ENCODE measurements around the gene PACC1. TPM values are rescaled to one million over a fixed set of nuclear protein-coding genes. Genes with fewer than 3 reads are reported as not detected.

The PACC1 gene
- total RNA-seq, 4 donors from 2014 or later = 2.4 to 16.0 (median 8.8) TPM

DNA sequence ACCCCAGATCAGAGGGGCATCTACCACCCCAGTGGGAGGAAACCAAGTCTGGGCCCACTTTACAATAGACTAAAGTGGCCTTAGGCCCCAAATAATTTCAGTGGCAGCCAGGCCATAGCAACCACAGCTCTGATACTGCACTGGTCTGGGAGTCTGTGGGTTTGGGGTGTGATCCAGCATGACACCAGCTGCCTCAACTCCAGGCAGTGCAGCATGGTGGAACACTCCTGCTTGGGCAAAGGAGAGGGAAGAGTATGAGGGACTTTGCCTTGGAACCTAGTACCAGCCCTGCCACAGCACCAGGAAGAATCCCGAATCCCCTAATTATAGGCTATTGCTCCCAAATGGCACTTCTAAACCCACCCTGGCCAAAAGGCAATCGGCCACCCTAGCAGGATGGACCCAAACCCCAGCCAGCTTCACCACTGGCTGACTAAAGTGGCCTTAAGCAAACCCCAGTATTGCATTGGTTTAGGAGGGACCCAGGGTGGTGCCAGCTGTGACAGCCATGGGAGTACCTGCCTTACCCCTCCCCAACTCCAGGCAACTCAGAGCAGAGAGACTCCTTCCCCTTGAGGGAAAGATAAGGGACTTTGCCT is 47.1 kb downstream of the PACC1 start:
- TF ChIP-seq, protein P1, sequence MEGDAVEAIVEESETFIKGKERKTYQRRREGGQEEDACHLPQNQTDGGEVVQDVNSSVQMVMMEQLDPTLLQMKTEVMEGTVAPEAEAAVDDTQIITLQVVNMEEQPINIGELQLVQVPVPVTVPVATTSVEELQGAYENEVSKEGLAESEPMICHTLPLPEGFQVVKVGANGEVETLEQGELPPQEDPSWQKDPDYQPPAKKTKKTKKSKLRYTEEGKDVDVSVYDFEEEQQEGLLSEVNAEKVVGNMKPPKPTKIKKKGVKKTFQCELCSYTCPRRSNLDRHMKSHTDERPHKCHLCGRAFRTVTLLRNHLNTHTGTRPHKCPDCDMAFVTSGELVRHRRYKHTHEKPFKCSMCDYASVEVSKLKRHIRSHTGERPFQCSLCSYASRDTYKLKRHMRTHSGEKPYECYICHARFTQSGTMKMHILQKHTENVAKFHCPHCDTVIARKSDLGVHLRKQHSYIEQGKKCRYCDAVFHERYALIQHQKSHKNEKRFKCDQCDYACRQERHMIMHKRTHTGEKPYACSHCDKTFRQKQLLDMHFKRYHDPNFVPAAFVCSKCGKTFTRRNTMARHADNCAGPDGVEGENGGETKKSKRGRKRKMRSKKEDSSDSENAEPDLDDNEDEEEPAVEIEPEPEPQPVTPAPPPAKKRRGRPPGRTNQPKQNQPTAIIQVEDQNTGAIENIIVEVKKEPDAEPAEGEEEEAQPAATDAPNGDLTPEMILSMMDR (IDR thresholded peaks at IDR 0.05; ENCODE audit: low read depth) = no peak

DNA sequence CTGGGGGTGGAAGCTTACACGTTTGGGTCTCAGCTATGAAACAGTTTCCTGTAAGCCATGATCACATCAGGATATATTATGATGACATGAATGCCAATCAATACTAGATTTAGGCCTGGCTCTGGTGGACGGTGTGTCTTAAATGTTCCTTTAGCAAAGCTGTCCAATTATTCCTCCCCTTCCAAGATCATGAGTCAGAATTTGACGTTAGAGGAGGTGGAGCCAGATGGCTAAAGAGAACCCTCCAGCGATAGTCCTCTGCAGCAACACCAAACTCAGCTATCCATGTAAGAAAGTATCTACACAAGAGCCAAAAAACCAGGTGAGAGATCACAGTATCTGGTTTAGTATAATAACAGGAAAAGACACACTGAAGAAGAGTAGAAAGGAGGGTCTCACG is 47.8 kb downstream of the PACC1 start:
- TF ChIP-seq, protein P1 (IDR thresholded peaks at IDR 0.05; ENCODE audit: low read depth) = no peak

DNA sequence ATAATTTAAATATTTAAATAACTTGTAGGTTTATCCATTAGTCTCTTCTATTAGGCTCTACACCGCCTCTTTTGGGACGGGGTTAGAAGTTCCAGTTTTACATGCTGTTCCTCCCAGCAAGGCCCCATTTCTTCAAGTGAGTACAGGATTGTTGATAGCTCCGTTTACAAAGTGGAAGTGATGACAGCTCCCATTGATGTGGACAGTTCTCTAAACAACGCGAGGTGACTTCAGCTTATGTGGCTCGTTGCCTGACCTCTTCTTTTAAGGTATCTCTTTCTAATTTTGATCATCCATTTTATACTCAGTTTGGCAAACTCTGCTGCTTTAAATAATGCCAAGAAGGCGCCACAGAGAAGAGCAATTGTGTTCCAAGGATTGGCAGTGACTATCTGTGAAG is 49.7 kb downstream of the PACC1 start:
- TF ChIP-seq, protein P1 (IDR thresholded peaks at IDR 0.05; ENCODE audit: low read depth) = no peak

DNA sequence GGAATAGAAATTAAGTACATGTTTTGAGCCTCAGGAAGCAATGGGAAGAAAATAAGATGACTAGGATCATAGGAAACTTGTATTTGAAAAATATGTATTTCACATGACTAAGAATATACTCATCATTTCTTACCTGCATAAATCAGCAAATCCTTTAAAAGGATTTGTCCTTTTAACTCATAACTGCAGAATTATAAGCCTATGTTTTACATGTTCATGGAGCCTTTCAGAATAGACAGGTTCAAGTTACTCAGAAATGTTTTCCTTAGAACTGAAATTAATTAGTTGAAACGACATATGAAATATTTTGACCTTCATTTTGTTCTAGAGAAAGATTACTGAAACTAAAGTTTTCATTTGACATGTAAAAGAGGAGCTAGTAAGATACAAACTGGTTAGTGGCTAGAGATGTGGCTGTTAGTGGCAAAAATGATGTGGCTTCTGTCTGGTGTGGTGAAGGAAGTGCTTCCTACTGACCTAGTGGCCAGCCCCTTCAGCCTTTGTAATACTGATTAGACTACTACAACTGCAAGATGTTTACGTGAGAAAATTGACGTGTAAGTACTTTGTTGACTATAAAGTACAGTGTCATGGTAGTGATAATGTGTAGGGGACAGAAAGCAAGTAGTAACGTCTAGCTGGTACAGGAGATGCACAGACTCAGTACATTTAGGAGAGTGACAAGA is 54.7 kb downstream of the PACC1 start:
- TF ChIP-seq, protein P1 (IDR thresholded peaks at IDR 0.05; ENCODE audit: low read depth) = no peak

DNA sequence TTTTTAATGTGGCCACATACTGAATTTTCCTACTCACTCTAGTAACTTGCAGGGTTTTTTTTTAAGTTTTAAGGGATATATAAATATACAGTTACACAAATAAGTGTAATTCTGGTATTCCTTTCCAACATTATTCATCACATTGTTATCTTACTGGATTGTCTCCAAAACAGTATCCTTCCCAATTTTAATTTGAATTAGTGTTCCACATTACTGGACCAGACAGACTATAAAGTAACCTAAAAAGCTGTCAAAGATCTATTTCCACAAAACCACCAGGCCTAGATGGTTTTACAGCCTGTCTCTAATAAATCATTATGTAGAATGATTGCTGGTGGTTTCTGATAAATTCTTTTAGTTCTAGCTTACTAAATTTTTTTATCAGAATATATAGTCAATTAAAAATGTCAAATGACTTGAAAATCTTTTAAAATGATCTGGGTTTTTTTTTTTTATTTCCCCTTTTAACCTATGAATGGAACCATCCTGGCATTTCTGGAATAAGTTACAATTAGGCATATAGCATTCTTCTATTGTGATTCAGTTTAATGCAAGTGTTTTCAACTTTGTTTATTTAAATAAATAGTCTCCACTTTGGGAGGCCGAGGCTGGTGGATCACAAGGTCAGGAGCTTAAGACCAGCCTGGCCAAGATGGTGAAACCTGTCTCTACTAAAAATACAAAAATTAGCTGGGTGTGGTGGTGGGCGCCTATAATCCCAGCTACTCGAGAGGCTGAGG is 59.3 kb downstream of the PACC1 start:
- TF ChIP-seq, protein P1 (IDR thresholded peaks at IDR 0.05; ENCODE audit: low read depth) = no peak

DNA sequence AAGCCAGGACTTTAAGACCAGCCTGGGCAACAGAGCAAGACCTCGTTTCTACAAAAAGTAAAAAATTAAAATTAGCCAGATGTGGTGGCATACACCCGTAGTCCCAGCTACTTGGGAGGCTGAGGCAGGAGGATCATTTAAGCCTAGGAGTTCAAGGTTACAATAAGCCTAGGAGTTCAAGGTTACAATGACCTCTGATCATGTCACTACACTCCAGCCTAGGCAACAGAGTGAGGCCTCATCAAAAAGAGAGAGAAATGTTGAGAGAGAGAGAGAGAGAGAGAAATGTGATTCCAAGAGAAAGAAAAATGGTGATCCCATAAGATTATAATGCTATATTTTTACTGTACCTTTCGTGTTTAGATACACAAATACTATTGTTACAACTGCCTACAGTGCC is 60.2 kb downstream of the PACC1 start:
- TF ChIP-seq, protein P1 (IDR thresholded peaks at IDR 0.05; ENCODE audit: low read depth) = no peak

DNA sequence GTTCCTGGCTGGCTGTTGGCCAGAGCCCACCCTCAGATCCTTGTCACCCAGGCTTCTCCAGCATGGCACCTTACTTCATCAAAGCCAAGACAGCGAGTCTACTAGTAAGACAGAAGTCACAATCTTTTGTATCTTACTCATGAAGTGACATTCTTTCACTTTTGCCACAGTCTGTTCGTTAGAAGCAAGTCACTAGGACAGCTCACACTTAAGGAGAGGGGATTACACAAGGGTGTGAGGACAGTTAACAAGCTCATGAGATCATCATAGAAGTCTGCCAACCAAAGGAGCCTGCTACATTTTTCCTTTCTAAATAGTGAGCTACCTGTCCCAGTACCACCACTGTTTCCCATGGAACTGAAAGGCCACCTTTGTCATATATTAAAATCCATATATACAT is 61.5 kb downstream of the PACC1 start:
- TF ChIP-seq, protein P1 (IDR thresholded peaks at IDR 0.05; ENCODE audit: low read depth) = no peak

Measured in subcutaneous adipose tissue (tissue), 4 donors.